ENCODE results near the gene SNRPB2.
A peak's percentile ranks its signal among the peaks of the same experiment; 100 is the strongest.

SNRPB2 gene

DNA sequence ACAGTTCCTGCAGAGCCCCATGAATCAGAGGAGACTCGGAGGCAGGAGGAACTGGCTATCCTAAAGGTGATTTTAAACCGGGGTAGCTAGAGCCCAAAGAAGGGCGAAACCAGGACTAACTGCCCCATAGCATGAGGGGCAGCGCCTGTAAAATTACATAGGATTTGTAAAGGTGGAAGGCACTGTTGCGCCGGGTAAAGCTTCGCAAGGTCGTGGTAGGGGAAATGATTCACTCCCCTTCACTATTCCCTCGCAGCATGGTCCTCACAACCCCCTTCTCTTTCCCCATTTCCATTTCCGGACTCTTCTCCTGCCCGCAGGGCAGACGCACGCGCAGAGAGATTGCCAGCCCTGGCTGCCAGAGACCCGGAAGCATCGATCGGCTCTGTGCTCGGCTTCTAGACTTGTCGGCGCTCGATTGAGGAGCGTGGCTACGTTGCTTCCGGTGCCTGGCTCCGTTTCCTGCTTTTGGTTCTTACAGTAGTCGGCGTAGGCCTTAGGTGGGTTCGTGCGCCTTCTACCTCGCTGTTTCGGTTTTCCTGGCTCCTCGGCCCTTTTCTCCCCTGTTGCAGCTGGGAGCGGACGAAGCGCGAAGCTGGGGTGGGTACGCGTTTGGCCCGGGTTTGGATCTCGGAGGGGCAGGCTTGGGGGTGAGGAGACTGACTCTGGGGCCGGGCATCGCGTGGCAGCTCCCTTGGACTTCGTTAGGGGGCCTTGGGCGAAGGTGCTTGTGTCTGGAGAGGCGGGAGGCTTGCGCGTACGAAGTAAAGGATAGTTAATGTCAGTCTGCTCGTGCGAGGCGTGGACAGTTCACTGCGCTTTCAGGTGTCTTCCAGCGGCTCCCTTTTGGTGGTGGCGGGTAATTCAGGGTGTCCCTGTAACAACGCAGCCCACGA, at the start of gene SNRPB2:
Gene SNRPB2, plus strand, starts transcription at position 462 of the 896 bp plus-strand sequence. CDS start 1,677 bp downstream, outside the sequence.
- H3K4me1 ChIP-seq = peaks cover 18% of the 10 kb centered on the region
- peaks cover 4% of the 10 kb centered on the region; the same call in 1 of the 2 replicates for H3K9me3 ChIP-seq
- peak within 1 kb of the TSS; percentile 95 for H3K4me2 ChIP-seq
- no peaks in the 10 kb centered on the region for H3K27me3 ChIP-seq
- H4K20me1 ChIP-seq = peaks cover 40% of the 10 kb centered on the region
- peak within 1 kb of the TSS; percentile 95 for H3K9ac ChIP-seq
- peak within 1 kb of the TSS; percentile 87 for H3K4me3 ChIP-seq
- no peak for TF ChIP-seq Cebpa-rat (IDR thresholded peaks at IDR 0.05)
- peaks cover 29% of the 10 kb centered on the region for H3K36me3 ChIP-seq
- H3K27ac ChIP-seq = peak within 1 kb of the TSS; percentile 92

DNA sequence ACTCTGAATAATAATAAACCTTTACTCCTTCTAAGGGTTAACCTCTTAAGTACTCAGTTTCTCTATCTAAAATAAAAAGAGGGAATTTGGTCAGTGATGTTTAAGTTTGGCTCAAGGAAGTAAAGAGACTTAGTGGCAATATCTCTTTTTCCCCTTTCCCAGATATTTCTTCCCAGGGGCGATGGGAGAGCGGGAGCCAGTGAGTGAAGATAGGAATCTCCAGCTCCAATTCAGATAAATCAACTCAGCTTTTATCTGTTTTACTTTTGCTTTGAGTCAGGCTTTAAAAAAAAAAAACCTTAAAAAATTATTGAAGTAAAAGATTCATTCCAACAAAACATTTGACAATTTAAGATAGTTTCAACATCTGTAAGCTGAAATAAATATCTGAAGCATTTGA, 45.4 kb upstream of the SNRPB2 start:
- Histone ChIP-seq H3K4me1 (peaks cover 33% of the 10 kb centered on the region), H3K4me3 (no peak overlapping the region), H3K4me2 (no peak overlapping the region), H3K27ac (no peak overlapping the region), H3K27me3 (no peaks in the 10 kb centered on the region), H3K9me3 (peaks cover 12% of the 10 kb centered on the region), H3K9ac (no peak overlapping the region), H3K36me3 (no peaks in the 10 kb centered on the region), H4K20me1 (no peaks in the 10 kb centered on the region)
- no peak for TF ChIP-seq Cebpa-rat (IDR thresholded peaks at IDR 0.05)

DNA sequence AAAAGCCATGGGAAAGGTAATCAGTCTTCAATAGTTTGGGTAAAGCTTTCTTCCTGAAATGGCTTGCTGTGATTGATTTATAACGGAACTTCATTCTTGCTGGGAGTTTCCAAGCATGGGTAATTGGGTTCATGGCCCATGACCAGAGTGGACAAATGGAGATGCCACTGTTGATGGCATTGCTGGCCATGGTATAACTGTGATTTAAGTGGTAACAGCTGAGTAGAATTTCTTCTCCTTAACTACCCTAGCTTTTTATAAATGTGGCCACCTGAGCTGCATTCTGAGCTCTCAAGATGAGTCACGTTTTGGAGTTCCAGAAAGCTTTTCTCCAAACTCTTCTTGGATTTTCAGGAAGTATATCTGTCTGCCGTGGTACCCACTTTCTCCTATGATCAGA, 39.9 kb upstream of the SNRPB2 start:
- H3K36me3 ChIP-seq = no peaks in the 10 kb centered on the region

DNA sequence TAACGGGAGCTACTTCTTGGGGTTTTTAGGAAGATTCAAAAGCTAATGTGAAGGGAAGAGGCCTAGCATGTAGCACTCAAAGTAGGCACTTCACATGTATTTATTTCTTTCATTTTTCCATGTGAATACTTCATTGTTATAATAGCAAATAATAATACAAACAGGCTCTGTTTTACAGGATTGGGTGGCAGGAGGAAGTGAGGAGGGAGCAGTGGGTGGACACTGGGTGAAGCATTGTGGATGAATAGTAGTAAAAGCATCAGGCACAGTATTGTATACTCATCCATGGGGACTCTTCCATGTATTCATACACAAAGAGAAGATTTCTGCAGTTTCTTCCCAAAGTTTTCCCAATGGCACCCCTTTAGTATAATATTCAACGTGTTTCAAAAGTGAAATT, 38.4 kb upstream of the SNRPB2 start:
- no peaks in the 10 kb centered on the region for H3K27me3 ChIP-seq
- no peak for TF ChIP-seq Cebpa-rat (IDR thresholded peaks at IDR 0.05)
- peak overlapping the region; percentile 72 for H3K4me2 ChIP-seq

More for the DNA sequence above, 39.9 kb upstream of the SNRPB2 start:
- H3K4me1 ChIP-seq = peaks cover 74% of the 10 kb centered on the region
- no peaks in the 10 kb centered on the region for H3K27me3 ChIP-seq
- peaks cover 6% of the 10 kb centered on the region; the same call in 1 of the 2 replicates for H3K9me3 ChIP-seq
- H4K20me1 ChIP-seq = no peaks in the 10 kb centered on the region
- TF ChIP-seq Cebpa-rat (IDR thresholded peaks at IDR 0.05) = no peak
- H3K9ac ChIP-seq = no peak overlapping the region
- H3K4me3 ChIP-seq = no peak overlapping the region
- H3K27ac ChIP-seq = no peak overlapping the region
- H3K4me2 ChIP-seq = no peak overlapping the region

DNA sequence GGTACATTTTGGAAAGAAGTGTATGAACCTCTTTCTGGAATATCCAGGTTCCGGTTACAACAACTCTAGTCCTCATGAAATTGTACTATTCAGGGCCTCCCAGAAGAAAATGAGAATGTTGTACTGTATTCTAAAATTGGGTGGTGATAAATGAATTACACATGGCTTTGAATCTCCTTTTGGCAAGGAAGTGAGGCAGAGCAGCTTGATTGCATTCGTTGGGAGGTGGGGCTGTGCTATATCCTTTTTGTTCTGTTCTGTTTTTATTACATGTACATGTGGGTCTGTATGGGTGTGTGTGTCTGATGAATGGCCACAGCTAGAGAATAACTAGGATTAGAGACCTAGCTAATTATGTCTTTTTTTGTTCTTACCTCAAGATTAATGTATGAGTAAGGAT, 37.8 kb upstream of the SNRPB2 start:
- Histone ChIP-seq H3K9ac (no peak overlapping the region; the same call in 1 of the 2 replicates), H3K27me3 (no peaks in the 10 kb centered on the region), H4K20me1 (no peaks in the 10 kb centered on the region), H3K9me3 (no peaks in the 10 kb centered on the region), H3K4me1 (peaks cover 79% of the 10 kb centered on the region), H3K4me2 (peak overlapping the region; percentile 72), H3K4me3 (peak overlapping the region; percentile 30; the same call in 1 of the 2 replicates), H3K36me3 (no peaks in the 10 kb centered on the region), H3K27ac (peak overlapping the region; percentile 55)
- TF ChIP-seq Cebpa-rat (IDR thresholded peaks at IDR 0.05) = no peak

More for the DNA sequence above, 38.4 kb upstream of the SNRPB2 start:
- H3K4me3 ChIP-seq = peak overlapping the region; percentile 30; the same call in 1 of the 2 replicates
- no peaks in the 10 kb centered on the region for H4K20me1 ChIP-seq
- no peaks in the 10 kb centered on the region for H3K9me3 ChIP-seq
- H3K36me3 ChIP-seq = no peaks in the 10 kb centered on the region
- peaks cover 80% of the 10 kb centered on the region for H3K4me1 ChIP-seq
- H3K9ac ChIP-seq = no peak overlapping the region
- H3K27ac ChIP-seq = peak overlapping the region; percentile 55

DNA sequence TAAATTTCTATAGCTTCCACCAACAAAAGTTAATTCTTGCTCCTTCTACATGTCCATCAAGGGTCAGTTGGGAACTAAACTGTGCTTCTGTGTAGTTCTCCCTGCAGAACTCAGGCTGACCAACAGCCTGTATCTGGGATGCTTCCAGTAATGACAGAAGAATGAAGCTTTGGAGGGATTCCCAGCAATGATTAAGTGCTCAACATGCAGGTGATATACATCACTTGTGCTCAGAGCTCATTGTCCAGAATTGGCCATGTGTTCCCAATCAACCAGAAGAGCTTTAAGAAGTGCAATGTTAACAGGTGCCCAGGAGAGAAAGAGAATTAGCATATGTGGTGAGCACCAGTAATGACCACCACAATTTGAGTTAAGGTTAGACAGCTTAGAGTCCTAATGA, 37.4 kb upstream of the SNRPB2 start:
- no peak for TF ChIP-seq Cebpa-rat (IDR thresholded peaks at IDR 0.05)
- Histone ChIP-seq H3K27me3 (no peaks in the 10 kb centered on the region), H3K36me3 (no peaks in the 10 kb centered on the region), H3K4me3 (no peak overlapping the region), H3K27ac (peak overlapping the region; percentile 55; the same call in 1 of the 2 replicates), H4K20me1 (no peaks in the 10 kb centered on the region), H3K4me2 (peak overlapping the region; percentile 72), H3K9ac (no peak overlapping the region), H3K4me1 (peaks cover 79% of the 10 kb centered on the region), H3K9me3 (no peaks in the 10 kb centered on the region)

DNA sequence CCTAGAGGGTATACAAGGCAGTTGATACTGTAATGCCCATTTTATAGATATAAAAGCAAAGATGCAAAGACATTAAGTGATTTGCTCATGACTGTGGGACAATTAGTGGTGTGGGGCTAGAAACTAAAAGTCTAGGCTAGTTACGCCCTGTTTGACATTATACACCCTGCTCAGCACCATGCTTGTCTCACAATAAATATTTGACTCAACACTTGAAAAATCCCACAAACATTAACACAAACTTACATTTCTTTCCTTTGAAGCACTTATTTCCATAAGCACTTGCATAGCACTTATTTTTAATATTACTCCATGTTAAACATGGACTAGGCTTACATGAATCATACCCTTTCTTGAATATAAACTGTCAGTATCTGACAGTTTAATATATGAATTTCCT, 36.5 kb upstream of the SNRPB2 start:
- Histone ChIP-seq H3K9ac (no peak overlapping the region), H3K4me3 (no peak overlapping the region), H3K27me3 (no peaks in the 10 kb centered on the region), H3K36me3 (no peaks in the 10 kb centered on the region), H3K4me1 (peaks cover 79% of the 10 kb centered on the region), H4K20me1 (no peaks in the 10 kb centered on the region), H3K9me3 (no peaks in the 10 kb centered on the region), H3K4me2 (peak overlapping the region; percentile 72), H3K27ac (peak overlapping the region; percentile 42; the same call in 1 of the 2 replicates)
- no peak for TF ChIP-seq Cebpa-rat (IDR thresholded peaks at IDR 0.05)

DNA sequence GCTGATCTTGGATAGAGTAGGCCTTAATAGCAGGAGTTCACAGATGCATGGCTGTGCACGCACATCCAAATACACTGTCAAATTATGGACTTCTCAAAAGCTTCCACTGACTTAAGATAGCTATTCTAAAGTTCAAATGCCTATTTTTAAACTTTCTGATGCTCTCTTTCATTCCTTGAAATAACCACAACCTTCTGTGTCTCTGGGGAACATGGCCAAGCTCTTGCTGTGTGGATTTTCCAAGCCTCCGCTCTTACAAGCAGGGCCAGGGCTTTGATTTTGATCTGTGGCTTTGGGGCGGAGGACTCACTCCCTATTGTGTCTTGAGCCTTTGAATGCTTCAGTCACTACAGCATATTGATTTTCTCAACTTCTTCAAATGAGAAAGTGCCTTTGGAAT, 35.7 kb upstream of the SNRPB2 start:
- Histone ChIP-seq H4K20me1 (no peaks in the 10 kb centered on the region), H3K27me3 (no peaks in the 10 kb centered on the region), H3K9me3 (no peaks in the 10 kb centered on the region), H3K9ac (no peak overlapping the region), H3K4me3 (no peak overlapping the region), H3K4me2 (peak overlapping the region; percentile 72), H3K4me1 (peaks cover 85% of the 10 kb centered on the region), H3K36me3 (no peaks in the 10 kb centered on the region), H3K27ac (0 out of 2 replicates have a peak overlapping the region, but pooled peaks have one; percentile 42)
- no peak for TF ChIP-seq Cebpa-rat (IDR thresholded peaks at IDR 0.05)

DNA sequence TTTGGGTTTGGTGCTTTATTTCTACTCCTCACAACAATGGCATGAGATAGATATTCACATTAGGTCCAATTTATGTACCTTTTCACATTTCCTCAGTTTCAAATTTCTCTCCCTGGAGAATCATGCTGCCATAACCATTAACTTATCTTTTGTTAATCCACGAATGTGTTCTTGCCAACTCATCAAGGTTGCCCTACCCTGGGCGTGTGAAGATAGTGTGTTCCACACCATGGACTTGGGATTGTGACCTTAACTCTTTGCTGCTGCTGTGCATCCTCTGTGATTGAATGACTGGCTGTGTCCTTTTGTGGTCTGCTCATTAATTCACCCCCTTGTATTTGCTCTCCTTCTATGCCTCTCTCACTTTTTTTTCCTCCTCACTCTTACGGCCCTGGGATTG, 34.2 kb upstream of the SNRPB2 start:
- H3K27ac ChIP-seq = no peak overlapping the region
- H3K36me3 ChIP-seq = no peaks in the 10 kb centered on the region
- no peak for TF ChIP-seq Cebpa-rat (IDR thresholded peaks at IDR 0.05)
- H3K4me2 ChIP-seq = peak overlapping the region; percentile 72; the same call in 1 of the 2 replicates
- peaks cover 94% of the 10 kb centered on the region for H3K4me1 ChIP-seq
- H3K9ac ChIP-seq = no peak overlapping the region
- H3K27me3 ChIP-seq = no peaks in the 10 kb centered on the region
- H3K9me3 ChIP-seq = no peaks in the 10 kb centered on the region
- no peak overlapping the region for H3K4me3 ChIP-seq
- H4K20me1 ChIP-seq = no peaks in the 10 kb centered on the region

DNA sequence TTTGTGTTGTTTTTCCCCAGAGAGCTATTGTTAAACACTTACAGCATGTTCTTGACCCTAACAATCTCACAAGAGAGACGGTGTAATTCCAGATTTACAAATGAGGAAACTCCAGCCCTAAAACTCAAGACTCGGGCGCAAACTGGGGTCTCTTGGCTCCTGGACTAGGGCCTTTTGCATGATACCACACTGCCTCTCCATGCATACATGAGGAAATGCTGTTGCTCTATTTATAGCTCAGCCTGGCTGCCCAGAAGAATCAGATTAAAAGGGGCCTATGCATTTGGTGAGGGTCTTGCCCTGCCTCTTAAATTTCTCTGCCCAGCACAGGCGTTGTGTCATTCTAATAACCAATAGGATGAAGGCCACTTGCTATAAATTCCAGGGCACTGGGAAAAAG, 30.5 kb upstream of the SNRPB2 start:
- Histone ChIP-seq H3K9me3 (no peaks in the 10 kb centered on the region), H3K4me3 (no peak overlapping the region), H4K20me1 (no peaks in the 10 kb centered on the region), H3K9ac (no peak overlapping the region), H3K4me2 (peak overlapping the region; percentile 55), H3K27ac (peak overlapping the region; percentile 21; the same call in 1 of the 2 replicates), H3K36me3 (no peaks in the 10 kb centered on the region), H3K27me3 (no peaks in the 10 kb centered on the region), H3K4me1 (peaks cover 57% of the 10 kb centered on the region)
- TF ChIP-seq Cebpa-rat (IDR thresholded peaks at IDR 0.05) = no peak
